HG02678 (cell line): ENCODE measurements around the gene DEDD.

Experiments
- ATAC-seq: cut with Tn5 transposase; IDR thresholded peaks from one replicate; pipeline ENCODE4 v1.9.1; 2021; ENCODE audit warnings: mild to moderate bottlenecking, moderate library complexity; ENCODE audit not compliant: unreplicated experiment

DEDD gene

GRCh38 chr1:161079436-161080110 is 52.9 kb downstream of the DEDD start:
- ATAC-seq = no peak

DNA sequence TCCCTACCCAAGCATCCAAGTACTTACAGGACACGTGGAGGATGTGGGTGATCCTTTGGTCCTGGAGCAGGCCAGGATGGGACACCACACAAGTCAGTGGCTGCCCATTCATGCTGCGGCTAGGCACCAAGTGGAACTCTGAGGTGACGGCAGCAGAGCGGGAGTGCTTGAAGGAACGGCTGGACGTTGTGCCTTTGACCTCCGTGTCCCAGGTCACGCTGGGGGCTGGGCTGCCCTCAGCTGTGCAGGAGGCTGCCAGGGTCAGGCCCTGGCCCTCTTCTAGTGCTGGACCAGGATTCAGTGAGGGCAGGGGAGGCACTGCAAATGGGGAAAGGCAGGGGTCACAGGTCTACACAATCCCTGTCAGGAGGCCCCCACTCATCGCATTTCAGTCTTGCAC is 55.0 kb downstream of the DEDD start:
- ATAC-seq = no peak

GRCh38 chr1:161076410-161076809 is 56.1 kb downstream of the DEDD start:
- no peak for ATAC-seq

DNA sequence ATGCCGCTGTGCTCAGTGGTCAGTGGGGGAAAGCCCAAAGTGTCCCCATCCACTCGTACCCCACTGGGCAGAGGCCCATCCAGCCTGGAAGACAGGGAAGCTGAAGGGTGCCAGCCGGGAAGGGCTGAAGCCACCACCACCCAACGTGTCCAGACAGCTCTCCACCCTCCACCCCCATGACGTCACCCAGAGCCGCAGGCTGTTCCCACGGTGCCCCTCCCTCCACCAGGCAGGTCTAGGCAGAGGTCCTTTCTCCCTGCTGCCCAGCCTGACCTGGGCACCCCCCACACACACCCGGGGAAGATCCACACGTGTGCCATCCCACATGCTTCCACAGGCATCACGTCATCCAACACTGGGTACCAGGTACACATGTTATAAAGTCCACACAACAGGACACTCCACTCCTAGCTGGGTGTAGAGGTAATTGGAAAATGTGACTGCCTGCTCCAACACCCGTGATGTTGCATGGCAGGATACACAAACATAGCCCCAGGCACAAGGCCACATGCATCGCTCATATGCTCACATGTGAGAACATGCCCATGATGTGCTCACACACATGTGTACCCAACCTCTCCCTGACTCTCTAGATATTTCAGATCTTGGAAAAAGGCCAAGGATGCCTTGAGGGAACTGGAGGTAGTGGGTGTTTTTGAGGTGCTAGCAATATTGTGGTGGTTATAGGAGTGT is 57.6 kb downstream of the DEDD start:
- ATAC-seq = no peak

- ATAC-seq = no peak
Observed at GRCh38 chr1:161073474-161074121, 58.9 kb downstream of the DEDD start.

- ATAC-seq = no peak
Observed at GRCh38 chr1:161072751-161073449, 59.6 kb downstream of the DEDD start.

- ATAC-seq = no peak
Observed at GRCh38 chr1:161071886-161072371, 60.5 kb downstream of the DEDD start.
